ENCODE measurements around the gene AAMP.

Gene AAMP

GRCh38 chr2:218259099-218259961 lies 10.6 kb downstream of the AAMP start:
- no peak for DNase-seq (ENCODE audit: low read depth, low spot score)

GRCh38 chr2:218257390-218257981 lies 12.5 kb downstream of the AAMP start:
- DNase-seq (ENCODE audit: low read depth, low spot score) = peak; percentile 32

DNA sequence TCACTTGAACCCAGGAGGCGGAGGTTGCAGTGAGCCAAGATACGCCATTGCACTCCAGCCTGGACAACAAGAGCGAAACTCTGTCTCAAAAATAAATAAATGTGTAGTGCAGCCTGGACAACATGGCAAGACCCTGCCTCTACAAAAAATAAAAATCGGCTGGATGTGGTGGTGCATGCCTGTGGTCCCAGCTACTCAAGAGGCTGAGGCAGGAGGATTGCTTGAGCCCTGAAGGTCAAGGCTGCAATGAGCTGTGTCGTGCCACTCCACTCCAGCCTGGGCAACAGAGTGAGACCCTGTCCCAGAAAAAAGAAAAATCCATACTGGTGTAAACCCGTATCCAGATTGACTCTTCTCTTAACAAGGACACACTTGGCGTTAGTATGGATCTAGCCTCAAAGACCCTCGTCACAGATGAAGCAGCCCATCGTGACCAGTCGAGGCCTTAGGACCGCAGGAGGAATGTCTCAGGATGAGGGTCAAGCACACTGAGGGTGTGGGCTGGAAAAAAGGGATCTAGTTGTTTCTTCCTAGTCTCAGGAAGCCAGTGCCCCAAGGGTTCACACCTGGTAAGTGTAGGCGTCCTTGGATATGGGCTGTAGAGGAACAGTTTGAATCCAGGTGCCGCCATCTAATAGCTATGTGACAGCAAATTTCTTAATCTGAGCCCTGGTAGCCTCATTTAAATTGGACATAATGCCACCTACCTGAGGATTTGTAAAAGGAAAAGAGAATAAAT lies 13.2 kb downstream of the AAMP start:
- no peak for DNase-seq (ENCODE audit: low read depth, low spot score)

DNA sequence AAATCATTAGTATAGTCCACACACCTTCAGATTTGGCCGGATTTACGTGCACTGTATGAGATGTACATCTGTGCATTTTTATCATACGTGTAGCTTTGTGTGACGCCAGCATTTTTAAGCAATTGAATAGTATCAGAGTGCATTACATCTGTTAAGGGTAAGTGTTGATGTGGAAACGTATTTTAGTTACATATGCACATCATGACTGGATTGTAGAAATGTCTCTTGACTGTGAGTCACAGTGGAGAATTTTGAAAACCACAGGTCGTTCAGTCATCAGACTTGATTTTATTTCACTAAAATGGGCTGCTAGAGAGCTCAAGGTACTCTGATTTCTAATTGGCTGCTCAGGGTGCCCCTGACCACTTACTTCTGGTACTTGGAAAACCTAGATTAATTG lies 14.5 kb downstream of the AAMP start:
- no peak for DNase-seq (ENCODE audit: low read depth, low spot score)

DNA sequence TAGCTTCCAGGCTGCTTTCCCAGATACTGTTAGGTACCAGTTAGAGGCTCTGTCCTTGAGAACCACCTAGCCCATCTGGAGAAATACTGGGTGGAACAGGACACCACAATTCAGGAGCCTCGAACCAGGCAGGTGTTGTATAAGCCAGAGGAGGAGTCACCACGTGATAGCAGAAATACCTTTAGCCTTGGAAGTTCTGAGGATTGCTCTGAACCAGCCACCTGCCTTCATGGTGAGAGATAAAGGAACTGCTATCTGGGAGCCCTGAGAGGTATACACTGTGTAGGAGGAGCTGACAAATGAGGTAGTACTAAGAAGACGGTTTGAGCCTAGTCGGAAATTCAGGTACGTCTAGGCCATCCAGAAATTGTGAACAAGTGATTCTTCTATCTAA lies 16.7 kb downstream of the AAMP start:
- no peak for DNase-seq (ENCODE audit: low read depth, low spot score)

GRCh38 chr2:218252509-218253231 lies 17.3 kb downstream of the AAMP start:
- DNase-seq (ENCODE audit: low read depth, low spot score) = no peak

DNA sequence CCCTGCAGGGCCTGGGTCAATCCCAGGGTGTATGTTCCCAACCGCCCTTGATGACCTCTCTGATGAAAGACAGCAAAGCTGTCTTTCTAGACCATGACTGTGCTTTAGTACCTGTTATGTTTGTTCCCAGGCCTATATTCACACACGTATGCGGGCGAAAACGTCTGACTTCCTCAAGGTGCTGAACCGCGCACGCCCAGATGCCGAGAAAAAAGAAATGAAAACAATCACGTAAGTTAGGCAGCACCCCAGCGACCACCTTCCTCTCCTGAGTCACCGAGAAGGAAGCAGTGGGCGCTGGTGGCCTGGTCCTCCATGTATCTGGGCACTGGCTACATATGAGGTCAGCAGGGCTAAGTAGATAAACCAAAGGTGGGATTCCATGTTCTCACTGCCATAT lies 20.2 kb downstream of the AAMP start:
- DNase-seq (ENCODE audit: low read depth, low spot score) = no peak

DNA sequence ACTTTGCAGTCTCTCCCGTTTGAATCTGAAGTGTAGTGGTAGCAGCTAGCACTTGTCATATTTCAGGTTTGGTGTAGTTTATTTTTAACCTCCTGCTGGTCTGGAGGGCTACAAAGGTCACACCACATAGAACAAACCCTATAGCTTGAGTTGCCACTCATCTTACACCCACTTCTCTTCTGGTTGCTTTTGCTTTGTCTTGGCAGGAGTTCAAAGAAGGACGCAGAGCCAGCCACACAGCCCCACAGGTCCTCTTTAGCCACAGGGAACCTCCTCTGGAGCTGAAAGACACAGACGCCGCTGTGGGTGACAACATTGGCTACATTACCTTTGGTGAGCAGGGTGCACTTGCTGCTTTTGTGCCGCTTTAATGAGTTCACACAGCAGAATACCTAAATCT lies 24.7 kb downstream of the AAMP start:
- no peak for DNase-seq (ENCODE audit: low read depth, low spot score)

DNA sequence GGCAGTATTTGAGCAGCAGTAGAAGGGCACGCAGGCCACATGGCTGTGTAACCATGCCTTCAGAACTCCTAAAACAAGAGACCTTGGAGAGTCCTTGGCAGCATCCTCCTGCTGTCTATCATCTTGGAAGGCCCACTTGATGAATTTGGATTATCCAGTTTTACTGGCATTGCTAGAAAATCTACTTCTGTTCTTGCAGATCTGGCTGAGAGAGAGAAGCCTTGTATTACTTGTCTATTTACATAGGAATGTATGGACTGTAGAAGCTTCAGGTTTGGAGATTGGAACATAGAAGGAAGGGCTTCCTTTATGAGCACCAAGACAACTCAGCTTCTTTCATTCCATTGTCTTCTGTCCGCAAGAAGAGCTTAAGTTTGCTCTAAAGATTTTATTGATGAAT lies 25.3 kb downstream of the AAMP start:
- DNase-seq (ENCODE audit: low read depth, low spot score) = no peak

DNA sequence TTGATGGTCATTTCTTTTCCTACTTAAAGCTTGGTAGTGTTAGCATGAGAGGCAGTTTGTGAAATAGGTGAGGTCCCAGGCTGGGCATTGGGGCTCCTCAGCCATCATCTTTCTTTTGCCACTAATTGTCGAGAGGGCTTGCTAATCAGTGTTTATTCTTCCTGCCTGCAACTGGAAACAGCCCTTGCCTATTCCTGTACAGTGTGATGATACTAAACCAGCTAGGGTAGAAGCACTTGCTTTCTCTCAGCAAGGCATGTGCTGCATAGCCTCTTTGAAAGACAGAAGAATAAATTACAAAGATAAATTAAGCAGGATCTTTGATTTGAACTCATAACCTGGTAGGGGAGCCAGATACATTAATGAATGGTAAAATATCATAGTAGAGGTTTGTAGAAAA lies 25.7 kb downstream of the AAMP start:
- DNase-seq (ENCODE audit: low read depth, low spot score) = no peak

DNA sequence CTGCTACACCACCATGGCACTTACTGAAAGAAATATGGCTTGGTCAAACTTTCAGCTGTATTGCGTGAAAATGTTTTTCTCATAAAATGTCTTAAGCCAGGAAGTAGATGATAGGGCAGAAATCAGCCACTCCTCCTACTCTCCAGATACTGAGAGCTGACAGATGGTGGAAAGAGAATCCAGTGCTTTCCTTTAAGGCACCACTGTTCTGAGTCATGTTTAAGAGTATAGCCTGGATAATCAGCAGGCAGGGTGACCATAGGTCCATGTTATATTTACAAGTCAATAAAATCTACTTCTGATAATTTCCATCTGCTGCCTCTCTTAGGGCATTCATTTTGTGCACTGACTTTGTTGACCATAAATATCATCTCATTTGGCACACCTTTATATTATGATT lies 31.1 kb downstream of the AAMP start:
- DNase-seq (ENCODE audit: low read depth, low spot score) = no peak

GRCh38 chr2:218236829-218237228 lies 33.1 kb downstream of the AAMP start:
- no peak for DNase-seq (ENCODE audit: low read depth, low spot score)

DNA sequence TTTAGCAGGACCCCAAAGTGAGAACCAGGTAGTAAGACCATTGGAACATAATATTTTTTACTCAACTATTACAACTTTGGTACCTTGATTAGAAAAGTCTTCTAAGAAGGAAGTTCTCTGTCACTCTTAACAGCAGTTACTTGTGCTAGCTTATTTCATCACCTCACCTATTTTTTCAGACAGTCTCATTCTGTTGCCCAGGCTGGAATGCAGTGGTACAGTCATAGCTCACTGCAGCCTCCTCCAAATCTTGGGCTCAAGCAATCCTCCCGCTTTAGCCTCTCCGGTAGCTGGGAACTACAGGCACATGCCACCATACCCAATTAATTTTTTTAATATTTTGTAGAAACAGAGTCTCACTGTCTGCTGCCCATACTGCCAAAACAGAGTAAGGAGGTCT lies 34.9 kb downstream of the AAMP start:
- no peak for DNase-seq (ENCODE audit: low read depth, low spot score)

DNA sequence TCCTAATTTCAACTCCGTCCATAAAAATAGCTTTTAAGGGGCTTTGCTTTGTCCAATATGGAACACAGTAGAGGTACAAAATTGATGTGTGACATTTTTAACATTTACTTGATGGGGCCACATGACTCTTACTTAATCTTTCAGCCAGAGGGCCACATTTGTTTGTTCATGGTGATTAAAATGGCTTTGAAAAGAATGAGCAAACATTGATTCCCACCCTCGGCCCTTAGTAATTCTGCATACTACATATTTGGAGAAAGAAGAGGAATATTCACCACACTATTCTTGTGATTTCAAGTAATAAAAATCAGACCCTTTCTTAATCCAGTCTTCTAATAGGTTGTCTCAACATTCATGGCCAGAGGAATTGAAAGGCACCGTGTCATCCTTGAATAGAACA lies 35.4 kb downstream of the AAMP start:
- no peak for DNase-seq (ENCODE audit: low read depth, low spot score)

- DNase-seq (ENCODE audit: low read depth, low spot score) = no peak
Measured at GRCh38 chr2:218233543-218233942, 36.4 kb downstream of the AAMP start.

GRCh38 chr2:218230882-218231281 lies 39.1 kb downstream of the AAMP start:
- no peak for DNase-seq (ENCODE audit: low read depth, low spot score)

GRCh38 chr2:218229851-218230250 lies 40.1 kb downstream of the AAMP start:
- DNase-seq (ENCODE audit: low read depth, low spot score) = no peak

GRCh38 chr2:218229239-218229638 lies 40.7 kb downstream of the AAMP start:
- DNase-seq (ENCODE audit: low read depth, low spot score) = no peak

DNA sequence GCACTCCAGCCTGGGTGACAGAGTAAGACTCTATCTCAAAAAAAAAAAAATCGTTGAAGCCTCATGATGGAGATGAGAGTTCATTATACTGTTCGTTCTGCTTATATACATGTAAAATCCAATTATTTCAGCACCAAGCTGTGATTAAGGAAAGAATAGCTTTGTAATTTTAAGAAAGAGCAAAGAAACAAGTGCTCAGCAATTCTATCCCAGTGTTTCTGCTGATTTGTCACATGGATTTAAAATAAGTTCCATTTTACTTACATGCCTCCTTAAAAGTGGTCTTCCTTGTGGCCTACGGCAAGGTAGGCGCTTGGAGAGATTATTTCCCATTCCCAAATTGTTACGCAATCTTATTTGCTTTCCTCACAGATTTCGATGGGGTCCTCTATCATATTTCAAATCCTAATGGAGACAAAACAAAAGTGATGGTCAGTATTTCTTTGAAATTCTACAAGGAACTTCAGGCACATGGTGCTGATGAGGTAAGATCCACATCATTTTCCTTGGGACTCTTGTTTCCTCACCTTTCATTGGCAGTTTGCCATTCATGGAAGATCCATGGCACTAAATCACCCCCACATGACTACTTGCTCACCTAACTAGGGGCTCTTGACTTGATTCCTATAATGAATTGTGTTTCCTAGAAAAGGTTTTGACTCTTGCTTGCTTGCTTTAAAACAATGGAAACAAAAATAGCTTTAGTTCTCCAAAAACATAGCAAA lies 41.4 kb downstream of the AAMP start:
- DNase-seq (ENCODE audit: low read depth, low spot score) = no peak

DNA sequence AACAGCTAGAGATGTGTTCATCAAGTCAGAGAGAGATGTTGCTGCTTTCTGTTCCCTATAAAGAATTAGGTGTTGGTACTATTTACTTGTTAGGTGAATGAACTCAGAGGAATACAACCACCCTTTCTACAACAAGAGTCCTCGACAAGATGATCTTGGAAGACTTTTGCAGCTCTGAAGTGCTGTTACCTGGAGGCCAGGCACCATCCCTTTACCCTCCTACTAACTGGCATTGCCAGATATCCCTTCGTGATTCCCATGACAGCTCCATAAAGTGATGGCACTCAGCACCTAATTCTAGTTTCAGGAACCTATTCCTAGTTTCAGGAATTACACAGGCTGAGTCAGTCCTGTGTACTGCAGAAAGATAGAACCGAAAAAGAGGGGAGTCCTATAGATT lies 43.0 kb downstream of the AAMP start:
- no peak for DNase-seq (ENCODE audit: low read depth, low spot score)

GRCh38 chr2:218224186-218224585 lies 45.8 kb downstream of the AAMP start:
- no peak for DNase-seq (ENCODE audit: low read depth, low spot score)

Measured in activated naive CD8-positive, alpha-beta T cell treated with anti-CD3 and anti-CD28 coated beads, Interleukin-2, amount 50 U/mL, for 16 hours (primary cell).